NCI-H1092 (cell line): Measurements from ENCODE around the gene GAK.

Experiments
- DNase-seq: peaks from one replicate; lab custom pipeline; 2025; lab: John Stamatoyannopoulos, UW

GAK gene

DNA sequence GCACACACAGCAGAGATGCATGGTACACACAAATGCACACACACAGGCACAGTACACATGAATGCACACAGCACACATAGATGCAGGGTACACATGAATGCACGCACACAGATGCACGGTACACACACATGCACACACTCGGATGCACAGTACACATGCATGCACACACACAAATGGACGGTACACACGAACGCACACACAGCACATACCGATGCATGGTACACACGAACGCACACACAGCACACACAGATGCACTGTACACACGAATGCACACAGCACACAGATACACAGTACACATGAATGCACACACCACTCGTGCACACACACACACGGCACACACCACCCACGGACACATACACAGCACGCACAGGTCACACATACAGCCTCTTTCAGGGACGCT lies 62.3 kb downstream of the GAK start:
- DNase-seq = no peak

DNA sequence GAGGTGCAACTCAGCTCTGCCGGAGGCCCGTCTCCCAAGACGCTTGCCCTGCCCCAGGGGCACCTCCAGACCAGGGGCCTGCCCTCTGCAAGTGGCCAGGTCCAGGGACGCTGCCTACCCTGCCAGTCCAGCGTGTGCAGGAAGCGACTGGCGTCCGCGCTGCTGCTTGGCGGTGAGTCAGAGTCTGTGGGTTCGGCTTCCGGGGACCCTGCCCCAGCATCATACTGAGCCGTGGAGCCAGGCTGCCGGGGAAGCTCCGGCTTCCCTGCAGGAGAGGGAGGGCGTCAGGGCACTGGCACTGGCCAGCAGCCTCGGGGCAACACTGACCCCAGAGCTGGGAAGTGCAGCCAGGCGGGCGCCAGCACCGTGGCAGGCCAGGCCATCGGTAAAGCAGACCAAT lies 63.7 kb downstream of the GAK start:
- no peak for DNase-seq

DNA sequence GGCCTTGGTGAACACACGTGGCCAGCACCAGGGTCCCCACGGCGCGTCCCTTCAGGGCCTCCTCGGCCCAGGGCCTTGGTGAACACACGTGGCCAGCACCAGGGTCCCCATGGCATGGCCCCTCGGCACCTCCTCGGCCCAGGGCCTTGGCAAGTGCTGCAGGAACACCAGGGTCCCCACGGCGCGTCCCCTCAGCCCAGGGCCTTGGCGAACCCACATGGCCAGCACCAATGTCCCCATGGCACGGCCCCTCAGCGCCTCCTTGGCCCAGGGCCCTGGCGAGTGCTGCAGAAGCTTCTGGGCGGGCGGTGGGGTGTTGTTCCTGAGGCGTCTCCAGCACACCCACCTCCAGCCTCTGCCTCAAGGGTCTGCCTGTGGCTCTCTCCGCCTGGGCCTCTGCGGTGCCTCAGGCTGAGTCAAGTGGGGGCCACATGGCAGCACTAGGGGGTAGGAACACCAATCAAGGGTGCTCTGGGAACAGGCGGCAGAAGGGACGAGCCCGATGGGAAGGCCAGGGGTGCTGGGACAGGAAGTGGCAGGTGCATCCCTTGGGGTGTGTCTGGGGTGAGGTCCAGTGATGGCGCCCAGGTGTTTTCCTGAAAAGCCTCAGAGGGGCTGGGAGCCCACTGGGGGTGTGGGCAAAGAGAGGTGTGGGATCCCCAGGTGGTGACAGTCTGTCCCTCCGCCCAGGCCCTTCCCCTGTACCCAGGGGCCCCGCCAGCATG lies 64.4 kb downstream of the GAK start:
- no peak for DNase-seq

GRCh38 chr4:866761-867390 lies 65.2 kb downstream of the GAK start:
- no peak for DNase-seq

DNA sequence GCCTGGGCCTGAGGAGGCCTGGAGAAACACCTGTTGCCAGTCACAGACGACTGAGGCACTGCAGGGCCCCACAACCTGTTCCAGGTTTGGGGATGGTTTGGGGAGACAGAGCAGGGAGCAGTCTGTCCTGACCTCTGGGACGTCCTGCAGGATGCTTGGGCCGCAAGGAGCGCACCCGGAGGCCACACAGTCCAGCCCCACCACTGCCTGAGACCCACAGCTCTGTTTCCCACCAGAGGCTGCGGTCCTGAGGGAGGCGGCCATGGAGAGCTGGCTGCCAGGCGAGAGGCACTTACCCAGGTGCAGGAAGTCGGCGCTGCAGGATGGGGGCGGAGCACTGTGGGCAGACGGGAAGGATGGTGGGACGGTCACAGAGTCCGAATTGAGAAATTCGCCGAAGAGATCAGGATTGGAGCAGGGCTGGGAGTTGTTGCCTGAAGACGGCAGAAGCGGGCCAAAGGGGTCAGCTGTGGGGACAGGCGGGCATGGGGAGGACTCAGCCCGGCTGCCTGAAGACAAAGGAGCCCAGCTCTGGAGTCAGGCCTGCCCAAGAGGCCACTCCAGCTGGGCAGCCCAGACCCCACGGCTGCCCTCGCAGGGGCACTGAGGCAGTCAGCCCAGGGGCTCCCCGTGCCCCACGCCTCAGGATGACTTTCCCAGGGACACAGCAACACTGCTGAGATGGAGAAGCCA lies 65.9 kb downstream of the GAK start:
- DNase-seq = no peak

GRCh38 chr4:865572-865971 lies 66.5 kb downstream of the GAK start:
- no peak for DNase-seq

- no peak for DNase-seq
Measured at GRCh38 chr4:865121-865465, 67.0 kb downstream of the GAK start.

- DNase-seq = no peak
Measured at GRCh38 chr4:864456-865120, 67.5 kb downstream of the GAK start.

DNA sequence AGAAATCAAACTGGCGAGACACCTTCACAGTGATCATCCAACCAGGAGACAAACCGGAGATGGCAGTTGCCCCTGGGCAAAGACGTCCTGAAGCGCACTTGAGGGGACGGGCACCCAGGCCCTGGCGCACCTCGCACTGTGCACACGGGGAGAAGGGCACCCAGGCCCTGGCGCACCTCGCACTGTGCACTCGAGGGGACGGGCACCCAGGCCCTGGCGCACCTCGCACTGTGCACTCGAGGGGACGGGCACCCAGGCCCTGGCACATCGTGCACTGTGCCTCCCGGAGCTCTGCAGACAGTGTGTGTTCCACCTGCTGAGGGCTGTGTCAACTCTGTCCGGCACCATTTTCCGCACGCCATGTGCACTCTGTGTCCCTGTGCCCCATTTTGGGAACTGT lies 71.6 kb downstream of the GAK start:
- no peak for DNase-seq

- DNase-seq = no peak
Measured at GRCh38 chr4:859496-859895, 72.6 kb downstream of the GAK start.

DNA sequence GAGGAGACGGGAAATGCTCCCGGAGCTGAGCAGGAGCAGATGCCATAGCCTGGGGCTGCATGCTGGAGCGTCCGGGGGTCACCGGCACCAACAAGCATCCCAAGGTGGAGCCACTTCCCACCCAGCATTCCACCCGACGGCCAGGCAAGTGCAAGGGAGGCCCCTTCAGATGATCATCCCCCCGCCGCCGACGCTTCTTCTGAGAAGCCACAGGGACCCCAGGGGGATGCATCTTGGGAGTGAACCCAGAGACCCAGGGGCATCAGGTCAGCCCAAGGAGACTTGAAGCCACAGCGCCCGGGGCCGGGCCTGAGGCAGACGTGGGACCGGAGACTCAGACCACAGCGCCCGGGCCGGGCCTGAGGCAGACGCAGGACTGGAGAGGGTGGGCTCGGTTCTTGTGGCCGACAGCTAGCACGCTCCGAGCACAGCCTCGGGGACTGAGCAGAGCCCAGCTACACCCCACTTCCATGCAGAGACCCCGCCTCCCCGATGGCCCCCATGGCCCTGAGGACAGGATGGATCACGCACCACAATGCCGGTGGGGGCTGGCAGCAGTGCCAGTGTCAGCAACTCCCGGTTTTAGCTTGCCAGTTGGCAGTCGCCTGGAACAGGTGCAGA lies 73.2 kb downstream of the GAK start:
- DNase-seq = no peak

DNA sequence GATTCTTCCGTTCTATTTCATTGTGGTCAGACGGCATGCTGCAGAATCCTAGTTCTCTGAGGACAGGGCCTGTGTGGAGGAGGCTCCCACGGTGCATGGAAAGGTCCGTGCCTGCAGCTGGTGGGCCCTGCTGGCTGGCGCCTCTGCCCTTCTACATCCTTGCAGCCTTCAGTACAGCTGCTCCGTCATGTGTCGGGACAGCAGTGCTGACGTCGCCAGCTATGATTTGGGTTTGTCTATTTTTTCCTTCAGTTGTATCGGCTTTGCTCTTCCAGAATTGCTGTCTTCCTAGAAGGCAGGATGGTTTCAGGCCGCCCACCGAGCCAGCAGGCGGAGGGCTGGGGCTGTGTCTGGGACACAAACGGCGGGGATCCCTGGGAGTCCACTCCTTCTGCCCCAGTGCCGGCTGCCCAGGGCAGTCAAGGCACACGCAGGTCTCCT lies 74.1 kb downstream of the GAK start:
- no peak for DNase-seq

DNA sequence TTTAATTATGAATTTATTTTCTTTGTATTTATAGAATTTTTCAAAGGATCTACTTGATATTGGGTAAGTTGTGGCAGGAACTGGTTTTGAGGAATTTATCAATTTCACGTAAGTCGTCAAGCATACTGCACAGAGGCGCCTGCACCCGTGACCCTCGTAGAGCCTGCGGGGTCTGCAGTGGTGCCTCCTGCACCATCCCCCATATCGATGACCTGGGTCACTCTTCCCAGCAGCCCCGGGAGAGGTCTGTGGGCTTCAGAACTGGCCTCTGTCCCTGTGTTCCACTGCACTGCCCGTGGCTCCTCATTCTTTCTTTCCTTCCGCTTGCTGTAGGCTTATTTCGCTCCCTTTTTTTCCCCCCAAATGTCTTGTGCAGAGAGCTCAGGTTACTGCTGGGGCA lies 74.7 kb downstream of the GAK start:
- no peak for DNase-seq

DNA sequence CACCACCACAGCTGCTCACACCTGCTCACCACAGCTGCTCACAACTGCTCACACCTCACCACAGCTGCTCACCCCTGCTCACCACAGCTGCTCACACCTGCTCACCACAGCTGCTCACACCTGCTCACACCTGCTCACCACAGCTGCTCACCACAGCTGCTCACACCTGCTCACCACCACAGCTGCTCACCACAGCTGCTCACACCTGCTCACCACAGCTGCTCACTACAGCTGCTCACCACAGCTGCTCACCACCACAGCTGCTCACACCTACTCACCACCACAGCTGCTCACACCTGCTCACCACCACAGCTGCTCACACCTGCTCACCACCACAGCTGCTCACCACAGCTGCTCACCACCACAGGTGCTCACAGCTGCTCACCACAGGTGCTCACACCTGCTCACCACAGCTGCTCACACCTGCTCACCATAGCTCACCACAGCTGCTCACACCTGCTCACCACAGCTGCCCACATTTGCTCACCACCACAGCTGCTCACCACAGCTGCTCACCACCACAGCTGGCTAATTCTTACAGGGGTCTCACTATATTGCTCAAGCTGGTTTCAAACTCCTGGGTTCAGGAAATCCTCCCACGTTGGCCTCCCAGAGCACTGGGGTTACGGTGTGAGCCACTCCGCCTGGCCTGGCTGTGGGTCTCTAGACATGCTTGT lies 75.8 kb downstream of the GAK start:
- DNase-seq = no peak

DNA sequence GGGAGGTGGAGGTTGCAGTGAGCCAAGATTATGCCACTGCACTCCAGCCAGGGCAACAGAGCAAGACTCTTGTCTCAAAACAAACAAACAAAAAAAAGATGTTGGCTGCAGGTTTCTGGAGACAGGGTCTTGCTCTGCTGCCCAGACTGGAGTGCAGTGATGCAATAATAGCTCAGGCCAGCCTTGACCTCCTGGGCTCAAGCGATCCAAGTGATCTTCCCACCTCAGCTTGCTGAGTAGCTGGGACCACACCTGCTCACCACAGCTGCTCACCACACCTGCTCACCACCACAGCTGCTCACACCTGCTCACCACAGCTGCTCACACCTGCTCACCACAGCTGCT lies 76.3 kb downstream of the GAK start:
- DNase-seq = no peak

DNA sequence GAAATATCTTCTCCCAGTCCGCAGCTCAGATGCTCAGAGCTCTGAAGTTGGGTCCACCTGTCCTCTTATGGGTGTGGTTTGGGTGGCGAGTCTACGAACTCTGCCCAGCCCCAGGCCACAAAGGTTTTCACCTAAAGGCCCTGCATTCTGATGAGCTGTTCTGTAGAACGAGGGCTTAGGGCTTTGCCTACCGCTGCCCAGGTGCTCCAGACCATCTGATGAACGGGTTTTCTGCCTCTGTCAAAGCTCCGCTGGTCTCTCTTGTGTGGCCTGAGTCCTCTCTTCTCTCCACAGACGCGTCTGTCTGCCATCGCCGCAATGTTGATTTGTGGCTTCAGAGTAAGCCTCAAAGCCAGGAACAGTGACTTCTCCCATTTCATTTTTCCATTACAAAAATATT lies 77.8 kb downstream of the GAK start:
- DNase-seq = no peak

- DNase-seq = no peak
Measured at GRCh38 chr4:853416-853781, 78.7 kb downstream of the GAK start.

DNA sequence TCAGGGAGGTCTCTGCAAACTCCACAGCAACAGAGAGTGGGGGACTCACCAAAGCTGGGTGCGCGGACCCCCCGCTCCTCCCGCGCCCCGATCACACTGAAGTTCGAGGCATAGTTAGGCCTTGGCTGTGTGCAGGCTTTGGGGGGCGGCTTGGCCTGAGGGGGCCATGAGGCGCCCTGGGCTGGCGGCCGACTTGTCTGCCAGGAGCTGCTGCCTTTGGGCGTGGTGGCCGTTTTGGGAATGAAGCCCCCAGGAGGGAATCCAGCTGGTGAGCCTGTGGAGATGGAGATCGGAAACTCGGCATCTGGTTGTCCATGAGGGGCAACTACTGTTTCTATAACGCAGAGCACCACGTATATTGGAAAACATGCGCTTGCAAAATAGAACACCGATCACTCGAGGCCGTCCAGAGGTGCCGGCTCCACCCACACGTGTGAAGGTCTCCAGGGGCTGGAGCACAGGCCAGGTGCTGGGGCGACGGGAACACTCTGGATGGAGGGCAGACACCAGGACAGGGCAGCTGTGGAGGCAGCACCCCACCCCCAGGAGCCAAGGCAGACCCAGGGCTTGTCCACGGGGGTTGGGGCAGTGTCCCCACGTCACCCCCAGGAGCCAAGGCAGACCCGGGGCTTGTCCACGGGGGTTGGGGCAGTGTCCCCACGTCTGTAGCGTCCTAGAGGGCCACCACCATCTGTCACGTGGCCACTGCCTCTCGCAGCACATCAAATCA lies 80.2 kb downstream of the GAK start:
- DNase-seq = no peak

GRCh38 chr4:850323-850945 lies 81.7 kb downstream of the GAK start:
- DNase-seq = no peak

- DNase-seq = no peak
Measured at GRCh38 chr4:849478-850175, 82.5 kb downstream of the GAK start.
